ENCODE results near the gene ELMO3. TPM values are rescaled to one million over a fixed set of nuclear protein-coding genes. Genes with fewer than 3 reads are reported as not detected.

ELMO3 gene
- total RNA-seq, 1 donor from 2014 or later: not detected

- DNase-seq (ENCODE audit: low spot score in 2 of 2): no peak
- Histone ChIP-seq H3K36me3 (peaks cover 8 to 35% of the 10 kb centered on the region in 2 donors), H3K4me3 (no peak overlapping the region), H3K4me1 (no peaks in the 10 kb centered on the region), H3K27me3 (no peaks in the 10 kb centered on the region), H3K9me3 (no peaks in the 10 kb centered on the region), H3K27ac (no peak overlapping the region)
- intact Hi-C loops (cut with DNase I): no loop called here
- no peak for TF ChIP-seq CTCF (IDR thresholded peaks at IDR 0.05)
Observed at GRCh38 chr16:67207249-67208091, 8.5 kb downstream of the ELMO3 start.

GRCh38 chr16:67208154-67208896, 9.4 kb downstream of the ELMO3 start:
- H3K27ac ChIP-seq: no peak overlapping the region
- DNase-seq (ENCODE audit: low spot score in 2 of 2): no peak
- H3K4me1 ChIP-seq: no peaks in the 10 kb centered on the region
- no peaks in the 10 kb centered on the region for H3K27me3 ChIP-seq
- H3K4me3 ChIP-seq: no peak overlapping the region
- H3K36me3 ChIP-seq: peaks cover 0 to 26% of the 10 kb centered on the region in 2 donors
- H3K9me3 ChIP-seq: no peaks in the 10 kb centered on the region
- no peak for TF ChIP-seq CTCF (IDR thresholded peaks at IDR 0.05)
- intact Hi-C loops (cut with DNase I): no loop called here

- Histone ChIP-seq H3K9me3 (no peaks in the 10 kb centered on the region), H3K27ac (no peak overlapping the region), H3K27me3 (no peaks in the 10 kb centered on the region), H3K36me3 (peaks cover 0 to 17% of the 10 kb centered on the region in 2 donors), H3K4me1 (no peaks in the 10 kb centered on the region), H3K4me3 (no peak overlapping the region)
- DNase-seq (ENCODE audit: low spot score in 2 of 2): no peak
- no peak for TF ChIP-seq CTCF (IDR thresholded peaks at IDR 0.05)
- intact Hi-C loops (cut with DNase I): no loop called here
Observed at GRCh38 chr16:67209565-67209964, 10.6 kb downstream of the ELMO3 start.

GRCh38 chr16:67210069-67210937, 11.4 kb downstream of the ELMO3 start:
- TF ChIP-seq CTCF (IDR thresholded peaks at IDR 0.05): no peak
- H3K36me3 ChIP-seq: peaks cover 0 to 17% of the 10 kb centered on the region in 2 donors
- no peaks in the 10 kb centered on the region for H3K9me3 ChIP-seq
- intact Hi-C loops (cut with DNase I): no loop called here
- H3K4me1 ChIP-seq: no peaks in the 10 kb centered on the region
- no peak for DNase-seq (ENCODE audit: low spot score in 2 of 2)
- H3K27me3 ChIP-seq: no peaks in the 10 kb centered on the region
- H3K27ac ChIP-seq: no peak overlapping the region
- no peak overlapping the region for H3K4me3 ChIP-seq

- intact Hi-C loops (cut with DNase I): no loop called here
- Histone ChIP-seq H3K36me3 (peaks cover 0 to 17% of the 10 kb centered on the region in 2 donors), H3K4me1 (no peaks in the 10 kb centered on the region), H3K27ac (no peak overlapping the region), H3K4me3 (no peak overlapping the region), H3K27me3 (no peaks in the 10 kb centered on the region), H3K9me3 (no peaks in the 10 kb centered on the region)
- TF ChIP-seq CTCF (IDR thresholded peaks at IDR 0.05): no peak
- DNase-seq (ENCODE audit: low spot score in 2 of 2): no peak
Observed at GRCh38 chr16:67211674-67212073, 12.7 kb downstream of the ELMO3 start.

Data from ascending aorta (tissue), 2 donors.